Hindlimb muscle (tissue), 1 donor: ENCODE results near the gene SMAD2. TPM values are rescaled to one million over a fixed set of nuclear protein-coding genes. Genes with fewer than 3 reads are reported as not detected.
"Not testable (repeated sequence)": the region's sequence is repeated elsewhere in the genome, so short reads cannot be mapped to it uniquely, and the experiment has no call there.

Experiments used
- DNase-seq: peaks from one replicate; pipeline ENCODE4 v3.0.0-alpha.2; 2013
- polyA plus RNA-seq: library from polyadenylated mRNA; unstranded; fragments of 120-200 nt; gene quantifications from one replicate; pipeline ENCODE4 v1.2.1, GENCODE V29; 2013; ENCODE audit not compliant: insufficient read length

The SMAD2 gene
- polyA plus RNA-seq, 1 donor, result 60.7 TPM

DNA sequence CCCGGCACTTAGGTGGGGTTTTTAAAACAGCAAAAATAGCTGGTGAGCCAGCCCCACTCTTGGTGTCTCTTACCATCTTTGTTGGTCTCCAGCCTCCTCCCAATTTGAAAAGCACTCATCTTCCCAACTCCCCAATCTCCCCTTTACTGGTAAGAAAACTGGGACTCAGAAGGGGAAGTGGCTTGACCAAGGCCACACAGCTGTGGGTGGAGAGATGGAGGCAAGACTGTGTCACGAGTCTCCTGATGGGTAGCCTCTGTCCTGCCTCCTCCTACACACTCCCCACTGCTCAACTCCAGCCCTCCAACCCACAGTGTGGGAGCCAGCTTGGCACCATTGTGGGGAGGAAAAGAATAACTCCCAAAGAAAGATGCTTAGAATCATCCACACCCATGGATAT, 140.4 kb downstream of the SMAD2 start:
- DNase-seq, result no peak

DNA sequence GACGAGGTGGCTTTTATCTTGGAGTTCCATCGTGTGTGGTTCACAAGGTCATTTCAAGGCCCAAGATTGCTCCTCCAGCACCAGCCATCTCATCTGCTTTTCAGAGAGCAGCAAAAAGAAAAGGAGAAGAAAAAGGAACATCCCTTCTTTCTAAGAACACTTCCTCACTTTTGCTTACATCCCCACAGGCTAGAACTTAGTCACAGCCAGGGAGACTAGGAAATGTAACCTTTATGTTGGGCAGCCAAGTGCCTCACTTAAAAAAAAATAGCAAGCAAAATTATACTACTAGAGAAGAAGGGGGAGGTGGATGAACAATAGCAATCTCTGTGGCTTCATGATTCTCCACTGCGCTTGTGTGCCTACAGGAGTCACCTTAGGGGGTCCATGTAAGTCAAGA, 141.8 kb downstream of the SMAD2 start:
- DNase-seq, result no peak

DNA sequence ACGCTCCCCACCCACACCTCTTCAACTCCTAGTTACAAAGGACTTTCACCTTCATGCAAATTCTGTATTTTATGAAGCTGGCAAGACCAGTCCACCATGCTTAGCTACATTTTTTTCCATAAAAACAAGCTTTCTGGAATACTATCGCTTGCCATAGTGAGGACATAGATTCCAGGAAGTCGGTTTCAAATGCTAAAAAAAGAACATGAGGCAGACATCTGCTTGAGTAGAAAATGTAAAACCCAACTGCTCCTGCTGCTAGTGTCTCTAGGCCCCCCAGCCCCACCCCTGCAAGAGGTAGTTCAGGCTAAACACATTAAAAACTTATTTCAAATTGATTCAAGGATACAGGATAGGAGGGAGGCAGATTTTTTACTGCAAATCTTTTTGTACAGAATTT, 148.9 kb downstream of the SMAD2 start:
- peak; percentile 46 for DNase-seq

DNA sequence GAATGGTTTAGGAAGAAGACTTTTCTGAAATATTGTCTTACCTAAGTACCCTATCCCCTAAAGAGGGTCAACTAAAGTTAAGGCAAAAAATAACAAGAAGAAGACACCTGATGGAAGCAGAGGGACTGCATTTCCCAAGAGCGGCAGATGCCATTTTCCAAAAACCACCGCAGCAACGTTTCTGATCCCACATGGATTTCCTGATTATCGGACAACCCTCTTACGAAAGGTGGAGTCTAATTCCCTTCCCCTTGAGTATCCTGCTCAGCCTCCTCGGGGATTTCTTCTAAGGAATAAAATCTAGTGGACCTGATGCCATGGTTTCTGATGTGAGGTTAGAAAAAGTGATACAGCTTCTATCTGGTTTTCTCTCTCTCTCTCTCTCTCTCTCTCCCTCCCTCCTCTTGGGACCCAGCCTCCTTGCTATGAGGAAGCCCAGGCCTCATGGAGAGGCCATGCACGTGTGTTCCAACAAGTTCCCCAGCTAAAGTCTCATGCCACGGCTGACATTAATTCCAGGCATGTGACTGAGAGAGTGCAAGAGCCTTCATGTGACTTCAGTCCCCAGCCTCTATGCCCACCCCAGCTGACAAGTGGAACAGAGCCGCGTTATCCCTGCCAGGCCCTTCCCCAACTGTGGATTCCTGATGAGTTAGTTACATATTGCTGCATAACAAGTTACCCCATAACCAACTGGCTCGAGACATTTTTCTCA, 150.3 kb downstream of the SMAD2 start:
- DNase-seq, result no peak

DNA sequence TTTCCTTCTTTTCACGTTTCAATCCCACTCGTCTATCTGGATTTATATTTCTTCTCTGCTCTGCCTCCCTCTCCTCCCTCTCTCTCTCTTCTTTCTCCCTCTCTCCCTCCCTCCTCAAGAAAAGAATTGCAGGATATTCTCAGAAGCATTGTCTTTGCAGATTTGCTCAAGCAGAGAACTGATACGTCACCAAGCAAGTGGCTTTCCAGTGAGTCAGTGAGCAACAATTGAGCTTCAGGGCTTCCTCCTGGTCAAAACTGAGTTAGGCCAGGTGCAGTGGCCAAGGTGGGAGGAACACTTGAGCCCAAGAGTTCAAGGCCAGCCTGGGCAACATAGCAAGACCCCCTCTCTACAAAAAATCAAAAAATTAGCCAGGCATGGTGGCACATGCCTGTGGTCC, 151.1 kb downstream of the SMAD2 start:
- no peak for DNase-seq

DNA sequence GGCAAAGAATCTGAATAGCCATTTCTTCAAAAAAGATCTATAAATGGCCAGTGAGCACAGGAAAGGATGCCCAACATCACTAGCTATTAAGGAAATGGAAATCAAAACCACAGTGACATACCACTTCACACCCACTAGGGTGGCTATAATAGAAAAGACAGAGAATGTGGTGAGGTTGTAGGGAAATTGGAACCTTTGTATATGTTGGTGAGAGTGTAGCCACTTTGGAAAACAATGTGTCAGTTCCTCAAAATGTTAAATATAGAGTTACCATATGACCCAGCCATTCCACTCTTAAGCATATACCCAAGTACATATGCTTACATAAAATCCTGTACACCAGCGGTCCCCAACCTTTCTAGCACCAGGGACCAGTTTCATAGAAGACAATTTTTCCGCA, 152.8 kb downstream of the SMAD2 start:
- DNase-seq, result no peak

DNA sequence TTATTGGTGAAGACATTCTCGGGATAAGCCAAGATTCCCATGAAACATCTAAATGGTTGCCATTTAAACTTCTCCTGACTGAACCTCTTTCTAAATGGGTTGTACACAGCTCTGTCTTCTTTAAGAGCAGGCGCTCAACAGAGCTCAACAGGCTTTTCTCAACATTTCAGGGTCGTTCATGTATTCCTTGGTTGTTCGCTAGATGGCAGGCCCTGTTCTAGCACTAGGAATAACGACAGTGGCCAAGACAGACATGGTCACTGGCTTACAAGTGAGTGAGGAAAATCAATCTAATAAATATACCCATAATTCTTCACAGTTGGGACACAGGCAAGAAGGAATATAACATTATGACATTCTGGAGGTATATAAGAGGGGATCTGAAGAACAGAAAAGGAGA, 154.5 kb downstream of the SMAD2 start:
- DNase-seq, result no peak

DNA sequence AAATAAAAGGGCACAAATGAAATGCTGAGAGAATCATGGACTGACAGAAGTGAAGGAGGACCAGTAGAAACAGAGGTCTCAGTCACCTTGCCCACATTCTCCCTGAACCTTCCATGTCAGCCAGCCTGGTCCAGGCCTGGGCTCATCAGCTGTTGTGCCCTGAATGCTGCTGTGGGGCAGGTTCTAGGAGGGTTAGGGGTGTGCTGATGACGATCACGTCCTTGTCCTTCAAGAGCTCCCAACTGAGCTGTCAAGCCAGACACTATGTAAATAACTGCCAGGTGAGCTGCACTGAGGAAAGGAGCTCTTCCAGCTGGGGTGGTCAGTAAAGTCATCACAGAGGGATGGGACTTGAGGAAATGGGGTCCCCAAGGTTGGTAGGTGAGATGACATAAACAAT, 156.5 kb downstream of the SMAD2 start:
- DNase-seq, result no peak

DNA sequence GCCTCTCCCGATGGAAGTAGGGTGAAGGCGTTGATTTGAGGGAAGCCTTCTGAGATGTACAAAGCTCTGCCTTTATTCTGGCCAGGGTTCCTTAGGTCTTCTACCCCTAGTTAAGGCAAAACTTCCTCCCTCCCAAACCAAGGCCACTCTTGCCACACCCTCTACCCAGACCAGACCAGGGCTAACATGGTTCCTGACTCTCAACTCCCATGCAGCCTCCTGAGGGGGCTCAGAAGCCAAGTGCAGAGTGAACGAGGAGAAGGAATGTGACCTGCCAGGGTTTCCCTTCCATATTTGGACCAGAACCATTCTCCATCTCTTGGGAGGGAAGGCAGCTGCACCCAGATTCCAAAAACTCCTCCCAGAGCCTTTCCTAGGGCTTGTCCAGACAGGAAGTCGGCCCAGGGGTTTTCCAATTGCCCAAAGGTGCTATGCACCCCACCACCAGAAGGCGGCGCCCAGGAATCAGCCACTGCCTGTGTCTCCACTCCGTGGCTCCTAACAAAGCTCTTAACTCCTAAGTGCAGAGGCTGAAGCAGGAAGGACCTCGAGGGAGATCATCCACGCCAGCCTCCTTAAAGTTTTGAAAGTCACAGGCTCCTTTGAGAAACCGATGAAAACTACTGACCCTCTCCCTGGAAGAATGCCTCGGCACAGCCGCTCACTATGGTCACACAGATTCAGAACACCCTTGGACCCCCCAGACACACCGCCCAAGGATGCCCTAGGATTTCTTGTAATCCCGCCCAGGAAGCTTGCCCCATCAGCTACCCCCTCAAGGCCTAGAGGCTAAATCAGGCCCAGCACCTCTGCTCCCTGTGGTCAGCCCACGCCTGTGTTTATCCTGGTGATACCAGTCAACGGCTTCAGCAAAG, 157.8 kb downstream of the SMAD2 start:
- no peak for DNase-seq

DNA sequence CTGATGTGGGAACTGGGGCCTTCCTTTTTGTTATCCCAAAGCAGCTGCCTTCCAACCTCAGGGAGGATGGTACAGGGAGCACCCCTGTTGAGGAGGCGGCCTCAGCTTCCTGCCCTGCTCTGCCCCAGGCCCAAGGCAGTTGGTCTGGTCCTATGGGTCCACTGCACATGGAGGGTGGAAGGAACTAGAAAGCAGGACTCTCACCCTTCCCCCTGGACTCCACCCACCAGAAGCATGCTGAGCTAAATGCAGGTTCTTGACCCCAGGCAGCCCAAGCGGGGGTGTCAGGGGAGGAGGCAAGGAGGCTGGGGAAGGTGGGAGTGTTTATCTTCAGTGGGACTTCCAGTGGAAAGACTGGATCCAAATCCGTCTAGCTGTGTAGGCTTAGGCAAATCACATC, 158.5 kb downstream of the SMAD2 start:
- no peak for DNase-seq

DNA sequence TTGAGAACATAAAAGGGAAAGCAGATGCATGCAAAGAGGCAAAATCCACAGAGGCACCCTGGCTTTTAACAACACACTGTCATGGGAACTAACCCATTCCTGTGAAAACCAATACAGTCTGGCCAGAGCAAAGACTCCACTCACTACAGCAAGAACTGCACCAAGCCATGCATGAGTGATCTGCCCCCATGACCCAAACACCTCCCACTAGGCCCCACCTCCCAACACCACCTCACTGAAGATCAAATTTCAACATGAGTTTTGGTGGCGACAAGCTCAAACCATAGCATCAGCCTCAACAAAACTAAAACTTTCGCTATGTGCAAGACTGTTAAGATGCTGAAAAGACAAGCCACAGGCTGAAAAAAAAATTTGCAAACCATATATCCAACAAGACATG, 162.8 kb downstream of the SMAD2 start:
- DNase-seq, result no peak

DNA sequence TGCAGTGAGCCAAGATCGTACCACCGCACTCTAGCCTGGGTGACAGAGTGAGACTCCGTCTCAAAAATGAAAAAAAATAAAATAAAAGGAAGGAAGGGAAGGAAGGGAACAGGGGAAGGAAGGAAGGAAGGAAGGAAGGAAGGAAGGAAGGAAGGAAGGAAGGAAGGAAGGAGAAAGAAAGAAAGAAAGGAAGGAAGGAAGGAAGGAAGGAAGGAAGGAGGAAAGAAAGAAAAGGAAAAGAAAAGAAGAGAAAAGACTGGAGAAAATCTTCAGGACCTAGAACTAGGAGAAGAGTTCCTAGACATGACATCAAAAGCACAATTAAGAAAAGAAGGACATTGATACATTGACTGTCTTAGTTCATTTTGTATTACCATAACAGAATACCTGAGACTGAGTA, 163.3 kb downstream of the SMAD2 start:
- not testable (repeated sequence) for DNase-seq
